GM12878 (cell line): ENCODE results near the gene HNRNPM. TPM values are rescaled to one million over a fixed set of nuclear protein-coding genes. Genes with fewer than 3 reads are reported as not detected.
A peak's percentile ranks its signal among the peaks of the same experiment; 100 is the strongest.

ENCODE experiments used
- ATAC-seq: fragments of 200-7000 bp; cut with Tn5 transposase; 3 replicates; pipeline ENCODE4 v1.9.1; 2020; ENCODE audit warnings: mild to moderate bottlenecking, moderate library complexity
- BruUV-seq: library from RNA; stranded (reverse); fragments of 400-500 nt; replicated peaks from 2 replicates; lab custom pipeline; 2021; lab: Mats Ljungman, UMichigan
- CTCF ChIA-PET: fragments of 300-600 bp; sonication (Branson Sonifier 250); formaldehyde crosslinking; extraction: SDS; loops from one replicate; lab custom pipeline; 2021; ENCODE audit warnings: inconsistent platforms; lab: Yijun Ruan, JAX
- POLR2A ChIA-PET: fragments of 350-600 bp; formaldehyde crosslinking; extraction: SDS; loops from one replicate; lab custom pipeline; 2021; ENCODE audit warnings: inconsistent platforms; lab: Charles Lee
- RAD21 ChIA-PET: fragments of 300-600 bp; sonication (Branson Sonifier 250); formaldehyde crosslinking; loops from one replicate; lab custom pipeline; 2023; ENCODE audit warnings: antibody characterized with exemption; ENCODE audit not compliant: unreplicated experiment; lab: Charles Lee
- SMC1A ChIA-PET: fragments of 300-600 bp; sonication (Branson Sonifier 250); formaldehyde crosslinking; loops from one replicate; lab custom pipeline; 2023; ENCODE audit not compliant: unreplicated experiment, uncharacterized antibody; lab: Charles Lee
- DNase-seq: peaks from one replicate; pipeline ENCODE4 v3.0.0-alpha.2; 2011; ENCODE audit warnings: low read depth, low spot score
- FAIRE-seq: peaks from 3 replicates; lab custom pipeline; 2011; peaks lifted over from hg19 to GRCh38; lab: Jason Lieb, UNC
- H2AFZ ChIP-seq: 2 replicates; pipeline ENCODE4 v1.6.0; 2011; ENCODE audit warnings: low read depth, low read length, control low read depth; ENCODE audit not compliant: control insufficient read depth
- H3K27ac ChIP-seq: 2 replicates; pipeline ENCODE4 v1.5.1; 2011; ENCODE audit warnings: control low read depth; ENCODE audit not compliant: control insufficient read depth, insufficient read depth
- H3K27me3 ChIP-seq, 2 experiments: replicated peaks in 1 of 2; 2 replicates each; pipeline versions ENCODE4 v1.6.0 to v1.6.1; 2011; ENCODE audit warnings: low read length in 1 of 2; ENCODE audit not compliant: control insufficient read depth in 2 of 2, insufficient read depth in 2 of 2
- H3K36me3 ChIP-seq, 2 experiments: 2 replicates each; pipeline ENCODE4 v1.5.1; 2011; ENCODE audit warnings: low read length in 1 of 2; ENCODE audit not compliant: control insufficient read depth in 2 of 2, insufficient read depth in 2 of 2
- H3K4me1 ChIP-seq: 2 replicates; pipeline ENCODE4 v1.6.1; 2011; ENCODE audit warnings: mild to moderate bottlenecking, low read length, moderate library complexity, mixed read lengths; ENCODE audit not compliant: control insufficient read depth, insufficient read depth
- H3K4me2 ChIP-seq: 2 replicates; pipeline ENCODE4 v1.6.0; 2011; ENCODE audit warnings: control low read depth; ENCODE audit not compliant: control insufficient read depth, insufficient read depth
- H3K4me3 ChIP-seq: fragments of 200-600 bp; sonication (generic); 2 replicates; pipeline ENCODE4 v1.5.1; 2016
- H3K79me2 ChIP-seq: 2 replicates; pipeline ENCODE4 v1.6.0; 2011; ENCODE audit warnings: low read length; ENCODE audit not compliant: control insufficient read depth, insufficient read depth
- H3K9ac ChIP-seq: 2 replicates; pipeline ENCODE4 v1.8.0; 2011; ENCODE audit warnings: low read length, control low read depth, mixed read lengths; ENCODE audit not compliant: control insufficient read depth, insufficient read depth
- H3K9me3 ChIP-seq: replicated peaks from 3 replicates; pipeline ENCODE4 v1.5.1; 2011; ENCODE audit warnings: mild to moderate bottlenecking, low read length; ENCODE audit not compliant: control insufficient read depth, insufficient read depth
- H4K20me1 ChIP-seq: 2 replicates; pipeline ENCODE4 v1.6.0; 2011; ENCODE audit not compliant: control insufficient read depth, insufficient read depth
- BACH1 ChIP-seq: fragments of 450-650 bp; IDR thresholded peaks from 2 replicates; pipeline ENCODE4 v1.6.1; 2017; ENCODE audit warnings: mild to moderate bottlenecking, borderline replicate concordance
- CBX3 ChIP-seq: fragments of 200-600 bp; sonication (generic); IDR thresholded peaks from 2 replicates; pipeline ENCODE4 v1.6.1; 2016; ENCODE audit warnings: low read depth, borderline replicate concordance
- CHD4 ChIP-seq: fragments of 200-600 bp; sonication (generic); IDR thresholded peaks from 2 replicates; pipeline ENCODE4 v1.6.1; 2016; ENCODE audit warnings: mild to moderate bottlenecking
- HSF1 ChIP-seq: fragments of 150-350 bp; IDR thresholded peaks from 2 replicates; pipeline ENCODE4 v1.6.1; 2014; ENCODE audit warnings: mild to moderate bottlenecking, low read depth, low read length
- IRF3 ChIP-seq: fragments of 450-650 bp; IDR thresholded peaks from 2 replicates; pipeline ENCODE4 v1.6.1; 2014; ENCODE audit warnings: mild to moderate bottlenecking
- MAX ChIP-seq: IDR thresholded peaks from 2 replicates; pipeline ENCODE4 v1.6.1; 2012; ENCODE audit warnings: low read depth, low read length, improper control_type of control experiment
- PAX8 ChIP-seq: fragments of 450-650 bp; IDR thresholded peaks from 2 replicates; pipeline ENCODE4 v1.6.1; 2017; ENCODE audit warnings: mild to moderate bottlenecking, moderate library complexity
- POLR2AphosphoS5 ChIP-seq: IDR thresholded peaks from 2 replicates; pipeline ENCODE4 v1.6.1; 2011; ENCODE audit warnings: mild to moderate bottlenecking, low read length, inconsistent platforms
- SMARCA5 ChIP-seq: fragments of 450-650 bp; IDR thresholded peaks from 2 replicates; pipeline ENCODE4 v1.6.1; 2017; ENCODE audit warnings: mild to moderate bottlenecking
- SMC3 ChIP-seq: IDR thresholded peaks from 2 replicates; pipeline ENCODE4 v1.6.1; 2011; ENCODE audit warnings: low read length, improper control_type of control experiment, borderline replicate concordance
- TBL1XR1 ChIP-seq: IDR thresholded peaks from 2 replicates; pipeline ENCODE4 v1.6.1; 2012; ENCODE audit warnings: low read depth, low read length, improper control_type of control experiment
- USF2 ChIP-seq: IDR thresholded peaks from 2 replicates; pipeline ENCODE4 v1.6.1; 2011; ENCODE audit warnings: low read depth, low read length, improper control_type of control experiment, borderline replicate concordance
- WRNIP1 ChIP-seq: IDR thresholded peaks from 2 replicates; pipeline ENCODE4 v1.6.1; 2011; ENCODE audit warnings: low read depth, low read length, improper control_type of control experiment, borderline replicate concordance
- YY1 ChIP-seq: IDR thresholded peaks from 2 replicates; pipeline ENCODE4 v1.6.1; 2011; ENCODE audit warnings: low read depth, mild to moderate bottlenecking, low read length
- ZNF207 ChIP-seq: fragments of 450-650 bp; IDR thresholded peaks from 2 replicates; pipeline ENCODE4 v1.6.1; 2014; ENCODE audit warnings: antibody characterized with exemption, mild to moderate bottlenecking, borderline replicate concordance
- WGBS: methylation state at CpG from one replicate; pipeline ENCODE4 v1.1.6; 2016; ENCODE audit warnings: low lambda C conversion rate; ENCODE audit not compliant: insufficient replicate concordance, insufficient coverage; ENCODE audit errors: missing lambda C conversion rate; 5-methylcytosine and 5-hydroxymethylcytosine counted together
- in situ Hi-C: fragments of 300-500 bp; cut with MboI; formaldehyde crosslinking; loops from 9 replicates; pipeline ENCODE4 v1.14.3; 2018; ENCODE audit warnings: mixed read lengths
- intact Hi-C: fragments of 100-400 bp; cut with micrococcal nuclease; formaldehyde crosslinking; loops from one replicate; pipeline ENCODE4 v1.14.2; 2022; ENCODE audit not compliant: unreplicated experiment
- polyA plus RNA-seq, 11 experiments: library from polyadenylated mRNA; depleted of rRNA in 4 of 11; unstranded in 6 of 11; stranded (reverse) in 5 of 11; fragments of >200 nt; fragmentation: Nextera tagmentation in 4 of 11; fragmentation: Illumina TruSeq in 1 of 11; extraction: Ambion mirVana in 4 of 11; extraction: Trizol in 1 of 11; gene quantifications; 1 replicate in 1 of 11; 2 replicates in 10 of 11; pipeline versions ENCODE4 v1.2.1 to v1.2.3, GENCODE V29; 2011 to 2016; ENCODE audit warnings: inconsistent platforms in 2 of 11, missing spikeins in 2 of 11, low read depth in 1 of 11
- total RNA-seq, 4 experiments: library from RNA; depleted of rRNA in 3 of 4; stranded (reverse); fragments of >200 nt in 3 of 4; fragmentation: Illumina TruSeq in 1 of 4; extraction: Trizol in 1 of 4; gene quantifications; 2 replicates each; pipeline versions ENCODE4 v1.2.1 to v1.2.3, GENCODE V29; 2013 to 2021

Gene HNRNPM
- total and polyA plus RNA-seq, 10 of the 15 experiments (the other 5 are each of a cell fraction or from before 2014, with no cell fraction given), result 14.3 to 415 (median 198) TPM

- RAD21 ChIA-PET, result no interaction called here
- no peak for FAIRE-seq
- Histone ChIP-seq H3K27me3 (no peaks in the 10 kb centered on the region), H3K9ac (no peak overlapping the region), H3K79me2 (peaks cover 94% of the 10 kb centered on the region), H3K36me3 (peaks cover 12 to 35% of the 10 kb centered on the region in 2 experiments), H3K9me3 (no peaks in the 10 kb centered on the region), H3K27ac (no peak overlapping the region), H4K20me1 (peaks cover 37% of the 10 kb centered on the region), H3K4me2 (no peak overlapping the region), H3K4me1 (peaks cover 10% of the 10 kb centered on the region), H2AFZ (no peak overlapping the region), H3K4me3 (no peak overlapping the region)
- ATAC-seq, result no peak
- 90% methylated on average over 6 of the region's 6 CpGs for WGBS
- intact Hi-C loops, result no loop called here
- POLR2A ChIA-PET, result interaction anchor here (0.5 kb wide), 1 partner anchor 19 kb away, joined by 5 read pairs; no protein-coding TSS in a partner anchor
- CTCF ChIA-PET, result interaction anchor here (0.9 to 1.4 kb wide), 3 partner anchors 56 to 217 kb away, joined by 3 read pairs; no protein-coding TSS in a partner anchor
- TF ChIP-seq CBX3 (no peak), SMC3 (no peak), POLR2AphosphoS5 (0 out of 2 replicates have a peak, but pooled peaks have one; percentile 22), MAX (no peak)
- in situ Hi-C loops, result no loop called here
- SMC1A ChIA-PET, result interaction anchor here (1.0 kb wide), 1 partner anchor 10 kb away, joined by 3 read pairs; no protein-coding TSS in a partner anchor
- DNase-seq, result no peak
- BruUV-seq, result no TSS peak
Observed at GRCh38 chr19:8453616-8454015, 8.8 kb downstream of the HNRNPM start.

GRCh38 chr19:8454218-8454617 is 9.4 kb downstream of the HNRNPM start:
- no peak for DNase-seq
- FAIRE-seq, result no peak
- in situ Hi-C loops, result no loop called here
- intact Hi-C loops, result no loop called here
- H3K27me3 ChIP-seq, result no peaks in the 10 kb centered on the region
- H3K9ac ChIP-seq, result no peak overlapping the region
- ChIA-PET POLR2A (interaction anchor here (0.5 kb wide), 1 partner anchor 20 kb away, joined by 5 read pairs; no protein-coding TSS in a partner anchor), SMC1A (no interaction called here), CTCF (interaction anchor here (1.1 kb wide), 1 partner anchor 218 kb away, joined by 3 read pairs; no protein-coding TSS in a partner anchor), RAD21 (no interaction called here)
- H3K4me3 ChIP-seq, result no peak overlapping the region
- no peak overlapping the region for H3K4me2 ChIP-seq
- peaks cover 10% of the 10 kb centered on the region for H3K4me1 ChIP-seq
- peaks cover 94% of the 10 kb centered on the region for H3K79me2 ChIP-seq
- H2AFZ ChIP-seq, result no peak overlapping the region
- H4K20me1 ChIP-seq, result peaks cover 41% of the 10 kb centered on the region
- BruUV-seq, result no TSS peak
- 42% methylated on average over 1 of the region's 1 CpG for WGBS
- no peak overlapping the region for H3K27ac ChIP-seq
- H3K36me3 ChIP-seq, result peaks cover 12 to 40% of the 10 kb centered on the region in 2 experiments
- ATAC-seq, result no peak
- H3K9me3 ChIP-seq, result no peaks in the 10 kb centered on the region
- TF ChIP-seq IRF3 (no peak), ZNF207 (no peak), YY1 (no peak), TBL1XR1 (no peak), HSF1 (no peak), SMARCA5 (no peak), USF2 (no peak), WRNIP1 (no peak), PAX8 (no peak), CHD4 (no peak), BACH1 (no peak)
